ENCODE measurements around the gene PLCE1. TPM values are rescaled to one million over a fixed set of nuclear protein-coding genes. Genes with fewer than 3 reads are reported as not detected.
A peak's percentile ranks its signal among the peaks of the same experiment; 100 is the strongest.

Gene PLCE1
- total and polyA plus RNA-seq, 11 donors, result 1.3 to 42.1 (median 10.4) TPM

- ATAC-seq, result peak in 2 of 4 donors; percentile 15 to 42
- 68 to 85% (median 77%) methylated on average over 3 of the region's 3 CpGs for WGBS, 4 donors
- Histone ChIP-seq H3K9me3 (no peaks in the 10 kb centered on the region), H3K36me3 (no peaks in the 10 kb centered on the region), H3K27me3 (no peaks in the 10 kb centered on the region), H3K27ac (no peak overlapping the region), H3K4me1 (peaks cover 0 to 13% (median 0%) of the 10 kb centered on the region in 12 donors), H3K4me3 (no peak overlapping the region)
- intact Hi-C loops (cut with DNase I), result no loop called here
- TF ChIP-seq CTCF (IDR thresholded peaks at IDR 0.05) (no peak), POLR2A (IDR thresholded peaks at IDR 0.05) (no peak)
- DNase-seq, result no peak
These were observed 48.5 kb downstream of the PLCE1 start for GRCh38 chr10:94042001-94042833.

- no peak for ATAC-seq
- DNase-seq, result no peak
- no peaks in the 10 kb centered on the region for H3K27me3 ChIP-seq
- H3K36me3 ChIP-seq, result no peaks in the 10 kb centered on the region
- TF ChIP-seq CTCF (IDR thresholded peaks at IDR 0.05) (no peak), POLR2A (IDR thresholded peaks at IDR 0.05) (no peak)
- 89 to 92% (median 90%) methylated on average over 4 of the region's 4 CpGs for WGBS, 4 donors
- no peak overlapping the region for H3K4me3 ChIP-seq
- peaks cover 0 to 13% (median 0%) of the 10 kb centered on the region in 12 donors for H3K4me1 ChIP-seq
- no peaks in the 10 kb centered on the region for H3K9me3 ChIP-seq
- intact Hi-C loops (cut with DNase I), result no loop called here
- no peak overlapping the region for H3K27ac ChIP-seq
These were observed 49.1 kb downstream of the PLCE1 start for GRCh38 chr10:94042834-94043175.

Other genes with a start within 250 kb of the PLCE1 start
- gene LGI1, start 236.0 kb upstream of the PLCE1 start, total RNA-seq, result under 1 TPM in 2 of 9 donors, not detected in 7; 0.52 to 0.57 TPM
- under 1 TPM in 1 of 2 donors, not detected in 1; 0.30 TPM for gene LGI1, start 236.0 kb upstream of the PLCE1 start, polyA plus RNA-seq
- 1 to 10 TPM; 1.5 to 4.1 (median 2.6) TPM for gene SLC35G1, start 100.0 kb upstream of the PLCE1 start, total RNA-seq
- 1 to 10 TPM; 1.3 to 1.6 TPM for gene SLC35G1, start 100.0 kb upstream of the PLCE1 start, polyA plus RNA-seq